Erythroblast (primary cell): ENCODE data around the gene CST3.

ENCODE experiments used
- GATA1 ChIP-seq: IDR thresholded peaks from 2 replicates; pipeline ENCODE4 v1.6.1; 2011; ENCODE audit warnings: low read depth, mild to moderate bottlenecking, control low read depth, low read length, moderate library complexity
- POLR2A ChIP-seq: IDR thresholded peaks from 2 replicates; pipeline ENCODE4 v1.6.1; 2011; ENCODE audit warnings: mild to moderate bottlenecking, low read length

- TF ChIP-seq POLR2A (no peak), GATA1 (no peak)
These were observed 48.4 kb upstream of the CST3 start for GRCh38 chr20:23686046-23686750.
